ENCODE results near the gene POLR2L. TPM values are rescaled to one million over a fixed set of nuclear protein-coding genes. Genes with fewer than 3 reads are reported as not detected.

POLR2L gene
- total RNA-seq, 2 donors from 2014 or later: 33.5 to 83.4 TPM

GRCh38 chr11:829847-830294 lies 12.5 kb downstream of the POLR2L start:
- Histone ChIP-seq H3K9me3 (no peaks in the 10 kb centered on the region), H3K27me3 (no peaks in the 10 kb centered on the region), H3K36me3 (replicated peaks in 1 of 2; ENCODE audit: insufficient read depth in 1 of 2, low read depth in 2 of 2) (no peaks in the 10 kb centered on the region), H3K4me3 (no peak overlapping the region), H3K27ac (peak overlapping the region; percentile 52 to 100 (median 92)), H3K4me1 (peaks cover 89% of the 10 kb centered on the region)
- WGBS, 2 donors: 69 to 93% methylated on average over 3 to 29 of the region's 39 CpGs
- TF ChIP-seq POLR2A (IDR thresholded peaks at IDR 0.05): no peak
- TF ChIP-seq CTCF (IDR thresholded peaks at IDR 0.05): no peak
- no peak for DNase-seq
- intact Hi-C loops (cut with DNase I): no loop called here
- no peak for ATAC-seq

DNA sequence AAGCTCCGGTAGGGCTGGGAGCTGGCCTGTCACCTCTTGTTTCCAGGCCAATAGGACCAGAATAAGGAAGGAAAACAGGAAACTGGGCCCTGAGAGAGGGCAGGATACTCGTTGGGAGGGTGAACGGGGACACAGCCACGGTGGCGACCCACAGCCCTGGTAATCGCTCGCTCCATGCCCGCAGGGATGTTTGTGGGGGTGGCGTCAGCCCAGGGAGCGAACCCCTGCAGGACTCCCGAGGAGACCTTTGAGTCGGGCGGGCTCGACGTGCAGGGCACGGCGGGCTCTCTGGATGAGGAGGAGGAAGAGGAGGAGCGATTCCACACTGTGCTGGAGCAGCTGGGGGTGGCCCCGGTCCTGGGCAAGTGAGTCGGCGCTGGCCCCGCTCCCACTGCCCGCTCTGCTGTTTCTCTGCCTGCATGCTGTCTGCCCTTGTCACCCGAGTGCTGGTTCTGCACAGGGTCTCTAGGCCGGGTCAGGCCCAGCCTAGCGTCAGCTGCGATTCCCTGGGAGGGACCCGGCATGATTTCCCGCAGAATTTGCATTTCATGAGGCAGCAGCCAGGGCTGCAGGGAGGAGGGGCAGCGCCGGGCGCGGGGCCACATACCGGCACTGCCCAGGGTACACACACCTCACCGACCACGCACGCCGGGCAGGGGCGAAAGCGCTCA lies 13.0 kb downstream of the POLR2L start:
- intact Hi-C loops (cut with DNase I): no loop called here
- DNase-seq (no peak), ATAC-seq (no peak)
- Histone ChIP-seq H3K4me3 (no peak overlapping the region), H3K27ac (peak overlapping the region; percentile 52 to 100 (median 92)), H3K27me3 (no peaks in the 10 kb centered on the region), H3K36me3 (replicated peaks in 1 of 2; ENCODE audit: insufficient read depth in 1 of 2, low read depth in 2 of 2) (no peaks in the 10 kb centered on the region), H3K9me3 (no peaks in the 10 kb centered on the region), H3K4me1 (peaks cover 89% of the 10 kb centered on the region)
- TF ChIP-seq CTCF (IDR thresholded peaks at IDR 0.05) (no peak), POLR2A (IDR thresholded peaks at IDR 0.05) (no peak)
- WGBS, 2 donors: 29 to 54% methylated on average over 34 to 40 of the region's 40 CpGs

DNA sequence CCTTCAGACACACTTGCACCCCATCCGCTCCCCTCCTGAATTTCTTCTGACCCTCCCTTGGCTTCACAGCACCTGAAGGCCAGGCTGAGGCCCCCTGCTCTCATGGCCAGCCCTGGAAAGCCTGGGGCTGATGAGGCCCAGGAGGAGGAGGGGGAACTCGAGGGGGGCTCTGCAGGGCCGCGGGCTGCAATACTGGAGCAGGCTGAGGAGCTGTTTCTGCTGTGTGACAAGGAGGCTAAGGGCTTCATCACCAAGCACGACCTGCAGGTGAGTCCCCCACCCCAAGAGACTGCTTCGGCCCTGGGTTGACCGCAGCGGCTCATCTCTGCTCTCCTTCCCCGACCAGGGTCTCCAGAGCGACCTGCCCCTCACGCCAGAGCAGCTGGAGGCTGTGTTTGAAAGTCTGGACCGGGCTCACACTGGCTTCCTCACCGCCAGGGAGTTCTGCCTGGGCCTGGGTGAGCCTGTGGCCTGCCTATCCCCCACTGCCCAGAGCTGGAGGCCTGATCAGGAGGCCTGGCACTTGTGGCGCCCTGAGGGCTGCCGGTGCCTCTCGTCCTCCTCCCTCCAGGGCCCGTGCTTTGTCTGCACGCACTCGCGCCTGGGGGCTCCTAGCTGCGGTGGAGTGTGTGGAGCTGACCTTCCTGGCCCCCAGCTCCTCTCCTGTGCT lies 13.7 kb downstream of the POLR2L start:
- intact Hi-C loops (cut with DNase I): no loop called here
- WGBS, 2 donors: 34 to 73% methylated on average over 4 to 21 of the region's 21 CpGs
- no peak for TF ChIP-seq CTCF (IDR thresholded peaks at IDR 0.05)
- TF ChIP-seq POLR2A (IDR thresholded peaks at IDR 0.05): no peak
- H3K4me3 ChIP-seq: no peak overlapping the region
- DNase-seq (no peak), ATAC-seq (no peak)
- H3K27ac ChIP-seq: peak overlapping the region; percentile 92 to 100 (median 95)
- H3K27me3 ChIP-seq: no peaks in the 10 kb centered on the region
- H3K4me1 ChIP-seq: peaks cover 89% of the 10 kb centered on the region
- peaks cover 0 to under 1% of the 10 kb centered on the region in 2 donors for H3K36me3 ChIP-seq (replicated peaks in 1 of 2; ENCODE audit: insufficient read depth in 1 of 2, low read depth in 2 of 2)
- no peaks in the 10 kb centered on the region for H3K9me3 ChIP-seq

GRCh38 chr11:827897-828192 lies 14.5 kb downstream of the POLR2L start, which contains the start of gene CRACR2B:
Gene CRACR2B (plus strand): TSS chr11:827919. CDS start chr11:828608, 689 bp downstream.
- peak; percentile 1 for ATAC-seq
- no peaks in the 10 kb centered on the region for H3K9me3 ChIP-seq
- peaks cover 0 to 2% of the 10 kb centered on the region in 2 donors for H3K36me3 ChIP-seq (replicated peaks in 1 of 2; ENCODE audit: insufficient read depth in 1 of 2, low read depth in 2 of 2)
- intact Hi-C loops (cut with DNase I): no loop called here
- peaks cover 94% of the 10 kb centered on the region for H3K4me1 ChIP-seq
- 0 to 20% methylated on average over 1 to 5 of the region's 5 CpGs for WGBS, 2 donors
- TF ChIP-seq POLR2A (IDR thresholded peaks at IDR 0.05) (peak; percentile 4 to 41 (median 30)), CTCF (IDR thresholded peaks at IDR 0.05) (no peak)
- peak within 1 kb of the TSS; percentile 36 to 42 for H3K4me3 ChIP-seq
- peak within 1 kb of the TSS; percentile 92 to 100 (median 95) for H3K27ac ChIP-seq
- no peak for DNase-seq
- H3K27me3 ChIP-seq: no peaks in the 10 kb centered on the region

Measured in body of pancreas (tissue), 4 donors.